Neural progenitor cell (in vitro differentiated cells): ENCODE data around the gene TFE3.

ENCODE experiments used
- CTCF ChIP-seq: fragments of 200-600 bp; sonication (generic); IDR thresholded peaks from 2 replicates; pipeline ENCODE4 v1.5.1; 2017; ENCODE audit warnings: antibody characterized with exemption, mild to moderate bottlenecking
- EZH2 ChIP-seq: fragments of 200-600 bp; sonication (generic); IDR thresholded peaks from 2 replicates; pipeline ENCODE4 v1.6.1; 2017; ENCODE audit warnings: antibody characterized with exemption, mild to moderate bottlenecking, moderate library complexity
- EZH2phosphoT487 ChIP-seq: fragments of 200-600 bp; sonication (generic); IDR thresholded peaks from 2 replicates; pipeline ENCODE4 v1.6.1; 2017; ENCODE audit warnings: antibody characterized with exemption

- TF ChIP-seq CTCF (no peak), EZH2 (no peak), EZH2phosphoT487 (no peak)
These were observed 34.8 kb upstream of the TFE3 start for GRCh38 chrX:49077941-49078340.
